Cardiac fibroblast (primary cell): ENCODE measurements around the gene GOLGA2.

Experiments used
- DNase-seq, 2 donors: peaks; one replicate each; pipeline versions ENCODE4 v3.0.0 to v3.0.0-alpha.2; 2010; ENCODE audit warnings: low read depth in 2 of 2
- H3K4me3 ChIP-seq, 2 donors: replicated peaks in 1 of 2; 1 replicate in 1 of 2; 2 replicates in 1 of 2; pipeline ENCODE4 v1.5.1; 2011; ENCODE audit warnings: low read depth in 2 of 2, low read length in 2 of 2, mild to moderate bottlenecking in 2 of 2, moderate library complexity in 1 of 2
- CTCF ChIP-seq: IDR thresholded peaks from one replicate; pipeline ENCODE4 v1.5.1; 2011; ENCODE audit warnings: low read depth, mild to moderate bottlenecking, low read length, inconsistent platforms

Gene GOLGA2

GRCh38 chr9:128224877-128225276 lies 50.9 kb downstream of the GOLGA2 start:
- DNase-seq, result no peak
- no peak for TF ChIP-seq CTCF
- no peak overlapping the region for H3K4me3 ChIP-seq

DNA sequence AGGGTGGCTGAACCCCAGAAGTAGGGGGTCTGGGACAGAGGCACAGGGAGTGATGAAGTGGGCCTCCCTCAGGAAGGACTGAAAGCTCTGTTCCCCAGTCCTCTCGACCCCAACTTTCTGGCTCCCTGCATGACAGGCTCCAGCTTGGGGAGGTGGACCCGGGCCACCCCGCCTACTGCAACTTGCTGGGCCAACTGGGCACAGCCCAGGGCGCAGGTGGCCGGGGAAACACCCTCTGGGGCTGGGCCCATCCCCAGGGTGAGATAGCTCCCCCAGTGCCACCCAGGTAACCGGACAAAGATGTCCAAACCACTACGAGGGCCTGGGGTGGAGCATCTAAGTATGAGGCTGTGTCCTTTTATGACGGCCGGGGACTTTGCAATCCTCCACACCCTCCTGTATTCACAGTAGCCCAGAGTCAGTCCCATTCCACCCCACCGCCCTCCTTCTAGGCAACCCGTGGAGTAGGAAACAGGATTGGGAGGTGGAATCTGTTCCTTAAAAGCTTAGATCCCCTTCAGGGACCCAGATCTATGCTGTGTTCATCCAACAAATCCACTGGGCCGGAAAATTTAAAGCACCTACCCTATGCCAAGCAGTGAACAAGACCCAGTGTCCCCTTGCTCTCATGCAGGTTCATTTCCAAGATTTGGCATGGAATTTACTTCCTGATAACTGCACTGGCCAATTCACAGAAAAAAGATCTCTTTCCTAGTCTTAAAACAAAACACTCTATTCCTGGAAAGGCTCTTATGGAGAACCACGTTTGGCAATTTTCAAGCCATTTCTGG lies 52.7 kb downstream of the GOLGA2 start:
- TF ChIP-seq CTCF, result no peak
- no peak overlapping the region for H3K4me3 ChIP-seq
- DNase-seq, result no peak

GRCh38 chr9:128222026-128222425 lies 53.8 kb downstream of the GOLGA2 start:
- no peak for TF ChIP-seq CTCF
- no peak overlapping the region for H3K4me3 ChIP-seq

GRCh38 chr9:128219831-128220230 lies 56.0 kb downstream of the GOLGA2 start:
- DNase-seq, result no peak
- no peak for TF ChIP-seq CTCF

More at GRCh38 chr9:128222026-128222425, 53.8 kb downstream of the GOLGA2 start:
- no peak for DNase-seq

GRCh38 chr9:128218518-128219389 lies 57.1 kb downstream of the GOLGA2 start:
- TF ChIP-seq CTCF, result no peak
- peak; percentile 75 to 85 for DNase-seq
- peak overlapping the region; percentile 15 to 24 for H3K4me3 ChIP-seq

More at GRCh38 chr9:128219831-128220230, 56.0 kb downstream of the GOLGA2 start:
- no peak overlapping the region for H3K4me3 ChIP-seq

GRCh38 chr9:128218172-128218517 lies 57.7 kb downstream of the GOLGA2 start:
- no peak for DNase-seq
- peak overlapping the region in 1 of 2 donors; percentile 24 for H3K4me3 ChIP-seq
- no peak for TF ChIP-seq CTCF
